Ascending aorta (tissue), 2 donors: ENCODE measurements around the gene RNF114. TPM values are rescaled to one million over a fixed set of nuclear protein-coding genes. Genes with fewer than 3 reads are reported as not detected.
A peak's percentile ranks its signal among the peaks of the same experiment; 100 is the strongest.
"Not testable (repeated sequence)": the region's sequence is repeated elsewhere in the genome, so short reads cannot be mapped to it uniquely, and the experiment has no call there.

ENCODE experiments used
- DNase-seq, 2 donors: peaks; one replicate each; pipeline ENCODE4 v3.0.0-alpha.2; 2019; ENCODE audit warnings: low spot score in 2 of 2
- H3K27ac ChIP-seq, 2 donors: fragments of 200-600 bp; sonication (generic); one replicate each; pipeline ENCODE4 v1.5.1; 2016 to 2017; ENCODE audit warnings: mild to moderate bottlenecking in 1 of 2
- H3K27me3 ChIP-seq: fragments of 200-600 bp; sonication (generic); one replicate; pipeline ENCODE4 v1.5.1; 2017
- H3K36me3 ChIP-seq, 2 donors: fragments of 200-600 bp; sonication (generic); one replicate each; pipeline ENCODE4 v1.5.1; 2016
- H3K4me1 ChIP-seq, 2 donors: fragments of 200-600 bp; sonication (generic); one replicate each; pipeline ENCODE4 v1.5.1; 2016 to 2017; ENCODE audit warnings: mild to moderate bottlenecking in 1 of 2
- H3K4me3 ChIP-seq, 2 donors: fragments of 200-600 bp; sonication (generic); one replicate each; pipeline ENCODE4 v1.5.1; 2016 to 2017; ENCODE audit warnings: mild to moderate bottlenecking in 1 of 2
- H3K9me3 ChIP-seq, 2 donors: fragments of 200-600 bp; sonication (generic); one replicate each; pipeline ENCODE4 v1.5.1; 2016
- intact Hi-C: fragments of 100-400 bp; cut with DNase I; formaldehyde crosslinking; loops from one replicate; pipeline ENCODE4 v1.15.1; 2023
- total RNA-seq: library from RNA; depleted of rRNA; stranded (reverse); fragments of >200 nt; gene quantifications from one replicate; pipeline ENCODE4 v1.1.0, GENCODE V29; 2016
- TF ChIP-seq, protein P1 (sequence below), 3 experiments: fragments of 200-600 bp in 2 of 3; fragments of 450-650 bp in 1 of 3; sonication (generic) in 2 of 3; IDR thresholded peaks; one replicate each; pipeline ENCODE4 v1.5.1; 2016 to 2019; ENCODE audit warnings: antibody characterized with exemption in 3 of 3, mild to moderate bottlenecking in 1 of 3, moderate library complexity in 1 of 3

RNF114 gene
- total RNA-seq, 1 donor from 2014 or later: 77.0 TPM

DNA sequence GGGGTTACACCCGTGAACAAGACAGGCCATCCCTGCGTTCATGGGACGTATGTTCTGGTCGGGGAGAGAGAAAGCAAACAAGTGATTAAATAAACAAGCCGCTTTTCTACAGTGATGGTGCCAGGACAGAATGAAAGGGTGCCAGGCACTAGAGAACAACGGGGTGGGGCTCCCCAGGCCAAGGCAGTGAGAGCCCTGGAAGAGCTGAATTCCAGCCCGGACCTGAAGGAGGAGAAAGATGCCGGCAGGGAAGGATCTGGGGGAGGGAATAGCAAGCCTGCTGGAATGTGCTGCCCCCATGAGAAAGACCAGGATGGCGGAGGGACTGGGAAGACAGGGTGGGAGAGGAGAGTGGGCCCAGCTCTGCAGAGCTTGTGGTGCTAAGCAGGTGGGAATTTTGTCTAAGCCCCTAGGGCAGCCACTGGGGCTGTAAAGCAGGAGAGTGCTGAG, 54.1 kb downstream of the RNF114 start:
- Histone ChIP-seq H3K27me3 (no peaks in the 10 kb centered on the region), H3K36me3 (peaks cover 0 to 3% of the 10 kb centered on the region in 2 donors), H3K4me1 (peaks cover 13 to 30% of the 10 kb centered on the region in 2 donors), H3K4me3 (no peak overlapping the region), H3K27ac (peak overlapping the region; percentile 63 to 77), H3K9me3 (no peaks in the 10 kb centered on the region)
- TF ChIP-seq, protein P1, sequence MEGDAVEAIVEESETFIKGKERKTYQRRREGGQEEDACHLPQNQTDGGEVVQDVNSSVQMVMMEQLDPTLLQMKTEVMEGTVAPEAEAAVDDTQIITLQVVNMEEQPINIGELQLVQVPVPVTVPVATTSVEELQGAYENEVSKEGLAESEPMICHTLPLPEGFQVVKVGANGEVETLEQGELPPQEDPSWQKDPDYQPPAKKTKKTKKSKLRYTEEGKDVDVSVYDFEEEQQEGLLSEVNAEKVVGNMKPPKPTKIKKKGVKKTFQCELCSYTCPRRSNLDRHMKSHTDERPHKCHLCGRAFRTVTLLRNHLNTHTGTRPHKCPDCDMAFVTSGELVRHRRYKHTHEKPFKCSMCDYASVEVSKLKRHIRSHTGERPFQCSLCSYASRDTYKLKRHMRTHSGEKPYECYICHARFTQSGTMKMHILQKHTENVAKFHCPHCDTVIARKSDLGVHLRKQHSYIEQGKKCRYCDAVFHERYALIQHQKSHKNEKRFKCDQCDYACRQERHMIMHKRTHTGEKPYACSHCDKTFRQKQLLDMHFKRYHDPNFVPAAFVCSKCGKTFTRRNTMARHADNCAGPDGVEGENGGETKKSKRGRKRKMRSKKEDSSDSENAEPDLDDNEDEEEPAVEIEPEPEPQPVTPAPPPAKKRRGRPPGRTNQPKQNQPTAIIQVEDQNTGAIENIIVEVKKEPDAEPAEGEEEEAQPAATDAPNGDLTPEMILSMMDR (IDR thresholded peaks at IDR 0.05): no peak
- no peak for DNase-seq
- intact Hi-C loops: no loop called here

DNA sequence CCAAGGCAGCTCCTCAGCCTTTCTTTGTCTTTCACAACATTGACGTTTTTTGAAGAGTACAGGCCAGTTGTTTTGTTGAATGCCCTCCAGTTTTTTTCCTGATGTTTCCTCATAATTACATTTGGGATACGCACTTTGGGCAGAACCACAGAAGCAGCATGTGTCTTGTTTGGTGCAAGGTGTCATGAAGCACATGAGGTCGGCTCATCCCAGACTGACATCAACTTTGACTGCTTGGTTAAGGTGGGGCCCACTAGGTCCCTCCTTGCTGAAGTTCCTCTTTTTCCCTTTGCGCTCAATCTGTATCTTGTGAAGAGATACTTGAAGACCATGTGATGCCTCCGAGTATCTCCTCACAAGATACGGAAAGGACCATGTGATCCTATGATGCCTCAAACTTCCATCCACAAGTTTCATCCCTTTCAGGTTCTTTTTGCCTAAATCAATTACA, 57.1 kb downstream of the RNF114 start:
- H3K27ac ChIP-seq: no peak overlapping the region
- H3K4me3 ChIP-seq: no peak overlapping the region
- DNase-seq: no peak
- no peaks in the 10 kb centered on the region for H3K27me3 ChIP-seq
- no peaks in the 10 kb centered on the region for H3K9me3 ChIP-seq
- TF ChIP-seq, protein P1 (IDR thresholded peaks at IDR 0.05): no peak
- H3K4me1 ChIP-seq: peaks cover 13 to 25% of the 10 kb centered on the region in 2 donors
- intact Hi-C loops: no loop called here
- H3K36me3 ChIP-seq: peaks cover 0 to 1% of the 10 kb centered on the region in 2 donors

DNA sequence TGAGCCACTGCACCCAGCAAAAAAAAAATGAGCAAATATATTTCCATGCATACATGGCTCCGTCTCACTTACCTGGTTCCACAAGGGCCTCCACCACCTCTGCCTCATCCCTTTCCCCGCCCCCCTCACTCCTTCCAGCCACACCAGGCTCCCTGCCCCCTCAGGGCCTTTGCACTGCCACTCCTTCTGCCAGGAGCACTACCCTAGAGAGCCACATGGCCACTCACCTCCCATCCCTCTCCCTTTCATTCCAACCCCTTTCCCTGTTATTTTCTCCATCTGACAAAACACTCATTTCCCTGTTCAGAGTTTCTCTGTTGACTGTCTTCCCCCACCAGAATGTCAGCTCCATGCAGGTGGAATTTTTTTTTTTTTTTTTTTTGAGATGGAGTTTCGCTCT, 59.4 kb downstream of the RNF114 start:
- DNase-seq: no peak
- TF ChIP-seq, protein P1 (IDR thresholded peaks at IDR 0.05): no peak
- Histone ChIP-seq H3K9me3 (no peaks in the 10 kb centered on the region), H3K27ac (no peak overlapping the region), H3K4me1 (peaks cover 0 to 7% of the 10 kb centered on the region in 2 donors), H3K36me3 (no peaks in the 10 kb centered on the region), H3K4me3 (no peak overlapping the region), H3K27me3 (no peaks in the 10 kb centered on the region)
- intact Hi-C loops: no loop called here

DNA sequence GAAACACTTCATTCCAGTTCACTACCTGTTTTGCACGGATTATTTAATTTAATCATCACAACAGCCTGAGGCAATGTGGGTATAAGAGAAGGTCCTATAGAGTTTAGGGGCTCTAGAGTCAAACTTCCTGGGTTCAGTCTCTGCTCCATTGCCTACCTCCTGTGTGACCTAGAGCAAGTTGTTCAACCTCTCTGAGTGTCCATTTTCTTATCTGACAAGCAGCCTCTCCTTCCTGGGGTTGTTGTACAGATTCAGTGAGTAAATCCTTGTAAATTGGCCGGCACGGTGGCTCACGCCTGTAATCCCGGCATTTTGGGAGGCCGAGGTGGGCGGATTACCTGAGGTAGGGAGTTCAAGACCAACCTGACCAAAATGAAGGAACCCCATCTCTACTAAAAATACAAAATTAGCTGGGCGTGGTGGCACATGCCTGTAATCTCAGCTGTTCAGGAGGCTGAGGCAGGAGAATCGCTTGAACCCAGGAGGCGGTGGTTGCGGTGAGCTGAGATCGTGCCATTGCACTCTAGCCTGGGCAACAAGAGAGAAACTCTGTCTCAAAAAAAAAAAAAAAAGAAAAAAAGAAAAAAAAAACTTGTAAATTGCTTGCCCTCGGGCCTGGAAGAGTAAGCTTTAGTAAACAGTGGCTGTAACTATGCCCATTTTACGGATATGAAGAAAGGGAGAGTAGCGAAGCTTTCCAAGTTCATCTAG, 62.4 kb downstream of the RNF114 start:
- H3K27me3 ChIP-seq, H3K27ac ChIP-seq, DNase-seq, H3K4me1 ChIP-seq, H3K36me3 ChIP-seq, H3K9me3 ChIP-seq, intact Hi-C loops, H3K4me3 ChIP-seq: not testable (repeated sequence)

DNA sequence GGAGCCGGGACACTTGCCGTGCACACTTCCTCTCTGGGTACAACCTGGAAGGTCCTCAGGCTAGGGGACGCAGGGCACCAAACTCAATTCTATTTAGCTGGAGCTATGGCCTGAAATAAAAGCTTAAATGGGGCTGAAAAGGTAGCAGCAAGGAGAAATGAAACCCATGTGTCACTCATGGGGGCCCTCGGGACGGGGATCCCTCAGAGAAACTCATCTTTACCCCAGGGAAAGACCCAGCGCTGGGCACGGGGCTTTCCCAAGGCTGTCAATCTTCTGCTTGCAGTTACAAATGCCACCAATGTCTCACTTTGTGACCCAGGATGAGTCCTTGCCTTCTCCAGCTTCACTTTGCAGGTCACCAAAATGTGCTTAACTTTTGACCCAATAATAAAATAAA, 63.1 kb downstream of the RNF114 start:
- Histone ChIP-seq H3K9me3 (no peaks in the 10 kb centered on the region), H3K4me1 (no peaks in the 10 kb centered on the region), H3K36me3 (no peaks in the 10 kb centered on the region), H3K27me3 (no peaks in the 10 kb centered on the region), H3K27ac (no peak overlapping the region), H3K4me3 (no peak overlapping the region)
- intact Hi-C loops: no loop called here
- TF ChIP-seq, protein P1 (IDR thresholded peaks at IDR 0.05): no peak
- DNase-seq: no peak

DNA sequence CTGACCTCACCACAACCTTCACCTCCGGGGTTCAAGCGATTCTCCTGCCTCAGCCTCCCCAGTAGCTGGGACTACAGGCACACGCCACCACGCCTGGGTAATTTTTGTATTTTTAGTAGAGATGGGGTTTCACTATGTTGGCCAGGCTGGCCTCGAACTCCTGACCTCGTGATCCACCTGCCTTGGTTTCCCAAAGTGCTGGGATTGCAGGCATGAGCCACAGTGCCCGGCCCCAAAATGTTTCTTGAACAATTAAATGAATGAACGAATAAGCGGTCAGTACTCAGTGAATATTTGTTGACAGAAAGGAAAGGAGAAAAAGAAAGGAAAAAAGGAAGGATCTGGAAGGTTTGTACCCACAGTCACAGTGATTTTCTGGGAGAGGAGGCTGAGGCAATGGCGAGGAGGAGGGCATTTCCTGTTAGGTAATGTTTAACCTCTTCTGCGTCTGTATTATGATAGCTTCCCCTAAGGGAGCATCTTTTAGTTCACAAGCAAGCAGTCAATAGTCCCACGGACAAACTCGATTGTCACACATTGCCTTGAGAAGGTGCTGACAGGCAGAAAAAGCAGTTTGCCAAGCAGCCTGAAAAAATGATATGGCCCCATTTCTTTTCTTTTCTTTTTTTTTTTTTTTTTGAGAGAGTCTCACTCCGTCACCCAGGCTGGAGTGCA, 64.5 kb downstream of the RNF114 start:
- intact Hi-C loops: not testable (repeated sequence)

More for the DNA sequence above, 64.5 kb downstream of the RNF114 start:
- H3K4me1 ChIP-seq, H3K27ac ChIP-seq, H3K9me3 ChIP-seq, DNase-seq, H3K36me3 ChIP-seq, H3K27me3 ChIP-seq, H3K4me3 ChIP-seq: not testable (repeated sequence)
